Measurements from ENCODE around the gene COL4A3.

The COL4A3 gene

GRCh38 chr2:227348324-227348723 is 183.9 kb downstream of the COL4A3 start:
- DNase-seq = no peak

DNA sequence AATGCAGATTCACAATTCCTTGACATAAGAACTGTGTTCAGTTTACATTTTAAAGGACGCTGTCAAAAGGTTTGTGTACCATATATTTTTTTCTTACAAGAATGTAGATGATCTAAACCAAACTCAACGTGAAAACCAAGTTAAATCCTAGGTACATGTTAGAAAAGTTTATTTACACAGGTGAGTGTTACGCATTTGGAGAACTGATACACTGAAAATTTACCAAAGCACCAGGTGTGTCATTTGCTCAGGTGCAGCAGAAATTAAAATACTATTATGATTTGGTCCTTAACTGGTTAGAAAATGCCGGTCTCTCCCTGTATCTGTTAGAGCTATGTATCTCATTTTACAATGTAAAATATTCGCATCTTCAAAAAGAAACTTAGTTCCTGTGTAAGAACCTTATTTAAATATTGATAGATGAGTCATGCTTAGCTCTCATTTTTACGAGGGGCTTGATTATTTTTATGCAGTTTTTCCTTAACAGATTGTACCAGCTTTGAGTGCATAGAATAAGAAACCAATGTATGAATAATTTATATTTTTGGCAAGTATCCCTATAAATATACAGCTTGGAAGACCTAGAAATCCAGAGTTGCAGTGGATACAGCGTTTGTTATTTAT is 185.7 kb downstream of the COL4A3 start:
- no peak for DNase-seq

- no peak for DNase-seq
Measured at GRCh38 chr2:227351639-227352038, 187.2 kb downstream of the COL4A3 start.

DNA sequence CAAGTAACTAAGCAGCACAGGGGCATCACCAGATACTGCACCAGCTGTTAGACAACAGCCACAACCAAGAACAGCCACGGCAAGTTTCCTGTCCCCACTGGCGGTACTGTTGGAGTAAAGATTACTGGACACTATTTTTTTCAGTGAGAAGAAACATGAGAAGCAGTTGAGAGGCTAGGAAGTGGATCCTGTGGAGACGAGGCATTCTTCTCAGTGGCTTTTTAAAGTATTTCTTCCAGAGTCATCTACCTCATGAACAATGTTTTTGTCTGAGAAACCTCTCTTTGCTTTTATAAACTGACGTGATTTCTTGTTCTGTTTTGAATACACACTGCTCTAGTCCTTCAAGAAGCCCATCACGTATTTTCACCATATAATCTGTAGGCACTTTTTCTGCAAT is 195.9 kb downstream of the COL4A3 start:
- DNase-seq = no peak

DNA sequence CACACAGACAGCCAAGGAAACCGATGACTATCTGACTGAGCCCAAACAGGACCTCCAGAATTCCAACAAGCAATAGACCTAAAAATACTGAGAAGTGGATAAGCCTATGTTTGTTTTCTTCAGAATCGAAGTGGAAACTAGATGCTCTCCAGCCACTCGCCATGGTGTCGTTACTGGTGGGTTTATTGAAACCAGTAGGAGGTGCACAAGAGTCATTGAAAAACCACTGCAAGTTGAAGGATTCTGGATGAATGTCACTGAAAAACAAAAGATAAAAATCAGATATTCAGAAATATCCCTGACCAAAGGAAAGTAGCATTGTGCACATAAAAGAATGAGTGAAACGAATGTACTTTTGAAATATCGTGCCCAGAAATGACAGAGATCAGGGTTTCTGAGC is 199.3 kb downstream of the COL4A3 start:
- no peak for DNase-seq
